OCI-LY3 (cell line): Measurements from ENCODE around the gene CPED1.

Source experiments
- H2AFZ ChIP-seq: fragments of 200-600, 300-600 bp; shearing (Covaris generic); 2 replicates; pipeline ENCODE4 v1.6.0; 2014; ENCODE audit warnings: antibody characterized with exemption, low read depth, low read length
- H3K27ac ChIP-seq: fragments of 200-600, 300-600 bp; sonication (generic); 2 replicates; pipeline ENCODE4 v1.5.1; 2014; ENCODE audit warnings: mild to moderate bottlenecking, low read length, moderate library complexity, mixed read lengths
- H3K27me3 ChIP-seq: fragments of 200-600, 300-600 bp; sonication (generic); 2 replicates; pipeline ENCODE4 v1.6.1; 2014; ENCODE audit warnings: low read depth, low read length, mixed read lengths
- H3K36me3 ChIP-seq: fragments of 200-600, 300-600 bp; sonication (generic); replicated peaks from 2 replicates; pipeline ENCODE3; 2014; ENCODE audit warnings: low read depth, low read length, mixed read lengths
- H3K4me1 ChIP-seq: fragments of 300-600, 200-600 bp; sonication (generic); 2 replicates; pipeline ENCODE4 v1.6.1; 2014; ENCODE audit warnings: low read length, mixed read lengths
- H3K4me2 ChIP-seq: fragments of 200-600, 300-600 bp; sonication (generic); 2 replicates; pipeline ENCODE4 v1.6.1; 2014; ENCODE audit warnings: low read length, mixed read lengths
- H3K4me3 ChIP-seq: fragments of 300-600, 200-600 bp; sonication (generic); 2 replicates; pipeline ENCODE4 v1.5.1; 2014; ENCODE audit warnings: antibody characterized with exemption, mild to moderate bottlenecking, low read length, moderate library complexity
- H3K79me2 ChIP-seq: fragments of 300-600, 200-600 bp; shearing (Covaris generic); 2 replicates; pipeline ENCODE4 v1.6.1; 2014; ENCODE audit warnings: mild to moderate bottlenecking, low read length, mixed read lengths
- H3K9ac ChIP-seq: fragments of 300-600, 200-600 bp; shearing (Covaris generic); 2 replicates; pipeline ENCODE4 v1.6.0; 2014; ENCODE audit warnings: mild to moderate bottlenecking, low read length, moderate library complexity
- H3K9me3 ChIP-seq: fragments of 200-600, 300-600 bp; shearing (Covaris generic); 2 replicates; pipeline ENCODE4 v1.6.1; 2014; ENCODE audit warnings: low read length, mixed read lengths; ENCODE audit not compliant: insufficient read depth
- H4K20me1 ChIP-seq: fragments of 200-600, 300-600 bp; sonication (generic); 2 replicates; pipeline ENCODE4 v1.6.1; 2016; ENCODE audit warnings: low read length, mixed read lengths; ENCODE audit not compliant: insufficient read depth
- EZH2phosphoT487 ChIP-seq: fragments of 200-600 bp; shearing (Covaris generic); IDR thresholded peaks from 2 replicates; pipeline ENCODE4 v1.6.1; 2018; ENCODE audit warnings: antibody characterized with exemption, mixed run types, low read depth
- TF ChIP-seq, protein P1 (sequence below): fragments of 200-600, 300-600 bp; sonication (generic); IDR thresholded peaks from 2 replicates; pipeline ENCODE4 v1.5.1; 2014; ENCODE audit warnings: antibody characterized with exemption, low read length, low read depth

Gene CPED1

DNA sequence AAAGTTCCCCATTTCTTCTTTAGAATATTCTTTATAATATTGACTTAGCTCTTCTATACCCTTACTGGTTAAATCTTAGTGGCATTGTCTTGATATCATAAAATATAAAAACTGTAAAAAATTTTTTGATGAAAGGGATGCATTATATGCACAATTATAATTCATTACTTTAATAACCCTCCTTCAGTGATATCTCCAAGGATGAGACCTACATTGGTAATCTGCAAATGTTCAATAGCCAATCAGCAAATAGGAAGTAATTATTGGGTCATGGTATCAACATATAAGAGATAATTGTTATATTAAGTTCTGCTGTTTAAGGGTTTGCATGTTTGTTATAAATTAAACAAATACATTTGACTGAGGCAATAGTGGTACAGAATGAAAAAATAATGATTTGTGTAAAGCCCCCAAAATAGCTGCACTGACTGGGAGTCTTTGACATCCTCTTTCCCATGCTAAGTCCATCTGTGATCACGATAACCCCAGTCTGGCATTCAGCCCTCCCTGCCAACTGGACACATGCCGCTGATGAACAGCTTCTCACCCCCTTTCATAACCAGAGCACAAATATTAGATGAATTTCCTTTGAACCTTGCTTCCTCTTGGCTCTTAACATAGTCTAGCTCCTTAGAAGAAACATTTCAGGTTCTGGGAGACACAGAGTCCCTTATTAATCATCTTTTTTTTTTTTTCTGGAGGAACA, 169.5 kb downstream of the CPED1 start:
- no peak overlapping the region for H3K27ac ChIP-seq
- H3K4me3 ChIP-seq = no peak overlapping the region
- no peaks in the 10 kb centered on the region for H4K20me1 ChIP-seq
- H3K4me1 ChIP-seq = no peaks in the 10 kb centered on the region
- H3K9ac ChIP-seq = no peak overlapping the region
- H2AFZ ChIP-seq = no peak overlapping the region
- H3K9me3 ChIP-seq = no peaks in the 10 kb centered on the region
- H3K36me3 ChIP-seq = no peaks in the 10 kb centered on the region
- TF ChIP-seq, protein P1, sequence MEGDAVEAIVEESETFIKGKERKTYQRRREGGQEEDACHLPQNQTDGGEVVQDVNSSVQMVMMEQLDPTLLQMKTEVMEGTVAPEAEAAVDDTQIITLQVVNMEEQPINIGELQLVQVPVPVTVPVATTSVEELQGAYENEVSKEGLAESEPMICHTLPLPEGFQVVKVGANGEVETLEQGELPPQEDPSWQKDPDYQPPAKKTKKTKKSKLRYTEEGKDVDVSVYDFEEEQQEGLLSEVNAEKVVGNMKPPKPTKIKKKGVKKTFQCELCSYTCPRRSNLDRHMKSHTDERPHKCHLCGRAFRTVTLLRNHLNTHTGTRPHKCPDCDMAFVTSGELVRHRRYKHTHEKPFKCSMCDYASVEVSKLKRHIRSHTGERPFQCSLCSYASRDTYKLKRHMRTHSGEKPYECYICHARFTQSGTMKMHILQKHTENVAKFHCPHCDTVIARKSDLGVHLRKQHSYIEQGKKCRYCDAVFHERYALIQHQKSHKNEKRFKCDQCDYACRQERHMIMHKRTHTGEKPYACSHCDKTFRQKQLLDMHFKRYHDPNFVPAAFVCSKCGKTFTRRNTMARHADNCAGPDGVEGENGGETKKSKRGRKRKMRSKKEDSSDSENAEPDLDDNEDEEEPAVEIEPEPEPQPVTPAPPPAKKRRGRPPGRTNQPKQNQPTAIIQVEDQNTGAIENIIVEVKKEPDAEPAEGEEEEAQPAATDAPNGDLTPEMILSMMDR = no peak
- no peak for TF ChIP-seq EZH2phosphoT487
- H3K79me2 ChIP-seq = no peaks in the 10 kb centered on the region
- no peaks in the 10 kb centered on the region for H3K27me3 ChIP-seq
- H3K4me2 ChIP-seq = no peak overlapping the region

DNA sequence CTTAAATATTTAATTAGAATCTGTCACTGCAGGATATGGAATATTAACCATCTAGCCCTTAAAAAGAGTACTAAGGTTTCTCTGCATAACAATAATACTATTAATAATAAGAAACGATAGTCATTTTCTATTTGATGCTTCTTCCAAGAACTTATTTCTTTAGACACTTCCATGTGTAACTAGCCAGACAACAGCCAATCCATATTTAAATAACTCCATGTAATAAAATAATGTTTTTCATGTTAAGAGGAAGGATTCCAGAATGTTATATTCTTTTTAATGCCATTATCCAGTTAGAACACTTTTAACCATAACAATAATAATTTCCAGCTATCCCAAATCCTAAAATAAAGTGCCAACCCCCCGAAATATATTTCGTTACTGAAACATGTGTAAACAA, 170.2 kb downstream of the CPED1 start:
- H2AFZ ChIP-seq = no peak overlapping the region
- no peak overlapping the region for H3K27ac ChIP-seq
- H3K9ac ChIP-seq = no peak overlapping the region
- no peaks in the 10 kb centered on the region for H3K79me2 ChIP-seq
- H4K20me1 ChIP-seq = no peaks in the 10 kb centered on the region
- no peaks in the 10 kb centered on the region for H3K9me3 ChIP-seq
- no peaks in the 10 kb centered on the region for H3K27me3 ChIP-seq
- no peak overlapping the region for H3K4me2 ChIP-seq
- no peak for TF ChIP-seq EZH2phosphoT487
- TF ChIP-seq, protein P1 = no peak
- no peaks in the 10 kb centered on the region for H3K36me3 ChIP-seq
- no peak overlapping the region for H3K4me3 ChIP-seq
- H3K4me1 ChIP-seq = no peaks in the 10 kb centered on the region

DNA sequence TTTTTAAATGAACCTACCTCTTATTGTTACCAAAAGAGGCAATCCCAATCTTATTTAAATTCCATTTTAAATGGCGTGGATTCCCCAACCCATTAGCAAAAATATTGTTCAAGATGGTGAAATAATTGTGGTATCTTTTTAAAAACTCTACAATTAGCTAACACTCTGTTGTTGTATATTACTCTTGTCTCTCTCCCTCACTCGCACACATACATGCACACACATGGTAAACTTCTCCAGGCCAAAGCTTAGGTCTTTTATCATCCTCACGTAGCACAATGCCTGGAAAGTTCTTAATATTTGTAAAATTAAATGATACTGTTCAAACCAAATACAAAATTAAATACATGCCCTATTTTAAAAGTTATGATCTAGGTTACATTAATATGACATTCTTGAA, 171.0 kb downstream of the CPED1 start:
- Histone ChIP-seq H2AFZ (no peak overlapping the region), H3K9ac (no peak overlapping the region), H3K36me3 (no peaks in the 10 kb centered on the region), H3K4me3 (no peak overlapping the region), H3K4me1 (no peaks in the 10 kb centered on the region), H3K79me2 (no peaks in the 10 kb centered on the region), H3K9me3 (no peaks in the 10 kb centered on the region), H3K4me2 (no peak overlapping the region), H3K27ac (no peak overlapping the region), H4K20me1 (no peaks in the 10 kb centered on the region), H3K27me3 (no peaks in the 10 kb centered on the region)
- no peak for TF ChIP-seq EZH2phosphoT487
- TF ChIP-seq, protein P1 = no peak

DNA sequence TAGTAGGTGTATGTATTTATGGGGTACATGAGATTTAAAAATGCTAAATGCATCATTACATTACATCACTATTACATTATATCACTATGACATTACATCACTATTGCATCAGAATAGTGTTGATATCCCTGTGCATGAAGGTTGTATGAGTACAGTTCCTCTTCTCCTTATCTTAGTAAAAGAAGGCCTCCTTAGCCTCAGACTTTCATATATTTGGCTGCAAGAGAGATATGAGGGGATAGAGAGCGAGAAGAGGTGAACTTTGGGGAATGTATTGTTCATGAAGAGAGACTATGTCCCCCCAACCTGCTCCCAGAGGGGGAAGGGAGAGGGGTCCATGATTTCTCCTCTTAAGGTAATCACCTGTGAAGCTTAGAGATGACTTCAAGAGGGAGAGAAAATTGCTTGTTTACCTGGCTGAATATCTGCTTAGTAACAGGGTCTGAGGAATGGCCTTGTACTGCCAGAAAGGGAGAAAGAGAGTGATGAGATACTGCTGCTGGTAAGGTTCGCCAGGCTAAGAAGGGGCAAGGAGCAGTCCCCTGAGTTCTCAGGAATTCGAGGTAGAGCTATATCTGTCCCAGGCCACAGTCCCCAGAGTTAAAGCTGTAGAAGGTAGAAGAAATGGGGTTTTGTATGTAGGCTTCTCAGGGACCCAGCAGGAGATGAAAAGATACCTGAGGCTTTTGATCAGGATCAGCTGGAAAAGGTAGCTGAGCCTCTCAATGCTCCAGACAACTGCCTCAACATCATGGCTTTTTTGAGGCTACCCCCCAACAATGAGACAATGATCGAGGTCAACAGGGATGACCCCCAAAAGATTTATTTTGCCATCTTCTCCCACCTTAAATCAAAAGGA, 171.9 kb downstream of the CPED1 start:
- TF ChIP-seq EZH2phosphoT487 = no peak
- TF ChIP-seq, protein P1 = no peak
- Histone ChIP-seq H3K4me3 (no peak overlapping the region), H3K79me2 (no peaks in the 10 kb centered on the region), H3K4me1 (no peaks in the 10 kb centered on the region), H3K9me3 (no peaks in the 10 kb centered on the region), H3K36me3 (no peaks in the 10 kb centered on the region), H2AFZ (no peak overlapping the region), H3K27me3 (no peaks in the 10 kb centered on the region), H3K4me2 (no peak overlapping the region), H4K20me1 (no peaks in the 10 kb centered on the region), H3K27ac (no peak overlapping the region), H3K9ac (no peak overlapping the region)
